NCI-H345 treated with DMSO at 0.1 percent for 48 hours (cell line): Measurements from ENCODE around the gene SH3BGRL2.
"Not testable (repeated sequence)": the region's sequence is repeated elsewhere in the genome, so short reads cannot be mapped to it uniquely, and the experiment has no call there.

Source experiments
- DNase-seq: peaks from one replicate; lab custom pipeline; 2025; ENCODE audit not compliant: unreplicated experiment; lab: John Stamatoyannopoulos, UW

Gene SH3BGRL2

DNA sequence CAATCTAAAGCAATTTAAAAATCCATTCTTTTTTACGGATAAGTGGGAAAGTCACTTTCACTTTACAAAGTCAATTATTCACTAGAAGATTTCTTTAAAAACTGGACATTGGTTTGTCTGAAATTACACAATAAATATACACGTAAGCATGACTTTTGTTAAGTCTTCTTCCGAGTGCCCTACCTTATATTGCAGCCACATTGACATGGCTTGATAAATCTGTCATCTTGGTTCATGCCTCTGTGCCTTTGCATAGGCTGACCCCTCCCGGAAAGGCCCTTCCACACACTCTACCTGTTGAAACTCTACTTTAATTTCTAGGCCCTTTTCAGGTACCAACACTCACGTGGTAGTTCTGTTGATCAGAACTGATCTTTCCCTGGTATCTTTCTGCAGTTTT is 104.1 kb downstream of the SH3BGRL2 start:
- no peak for DNase-seq

DNA sequence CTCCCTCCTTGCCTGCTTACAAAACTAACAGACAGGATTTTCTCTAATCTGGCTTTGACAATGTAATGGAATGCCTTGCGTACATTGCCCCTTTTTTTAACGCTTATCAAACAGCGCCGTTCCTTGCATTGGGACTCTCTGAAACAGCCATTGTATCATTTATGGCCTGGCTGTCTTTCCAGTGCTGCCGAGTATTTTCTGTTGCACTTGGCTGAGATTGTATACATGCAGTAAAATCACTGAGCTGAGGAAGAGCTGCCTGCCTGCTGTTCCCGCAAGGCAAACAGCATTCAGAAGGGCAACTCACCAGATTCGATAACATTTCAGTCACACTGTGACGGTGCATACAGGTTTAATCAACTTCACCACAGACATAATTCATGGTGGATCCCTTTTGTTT is 106.0 kb downstream of the SH3BGRL2 start:
- peak; percentile 62 for DNase-seq

DNA sequence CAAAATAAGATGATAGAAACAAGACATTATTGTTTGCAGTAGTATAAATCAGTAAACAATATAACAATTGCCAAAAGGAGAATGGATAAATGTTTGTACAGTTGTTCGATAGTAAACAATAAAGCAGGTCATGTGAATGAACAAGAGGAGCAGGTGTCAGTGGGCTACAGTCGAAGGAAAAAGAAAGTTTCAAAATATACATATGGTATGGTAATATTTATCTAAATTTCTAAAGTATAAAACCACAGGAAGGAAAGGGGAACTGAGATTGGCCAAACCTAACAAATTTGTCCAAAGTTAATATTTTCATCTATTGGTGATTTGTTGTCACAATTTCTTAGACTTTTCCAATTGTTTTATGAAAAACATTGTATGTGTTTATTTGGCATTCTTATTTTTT is 110.9 kb downstream of the SH3BGRL2 start:
- DNase-seq: no peak

DNA sequence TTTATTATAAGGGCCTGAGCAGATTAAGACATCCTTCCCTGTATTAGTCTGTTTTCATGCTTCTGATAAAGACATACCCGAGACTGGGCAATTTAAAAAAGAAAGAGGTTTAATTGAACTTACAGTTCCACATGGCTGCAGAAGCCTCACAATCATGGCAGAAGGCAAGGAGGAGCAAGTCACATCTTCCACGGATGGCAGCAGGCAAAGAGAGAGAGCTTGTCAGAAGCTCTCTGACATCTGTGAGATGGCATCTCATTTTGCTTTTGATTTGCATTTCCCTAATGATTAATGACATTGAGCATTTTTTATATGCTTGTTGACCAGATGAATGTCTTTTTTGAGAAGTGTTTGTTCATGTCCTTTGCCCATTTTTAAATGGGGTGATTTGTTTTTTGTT is 114.2 kb downstream of the SH3BGRL2 start:
- not testable (repeated sequence) for DNase-seq

DNA sequence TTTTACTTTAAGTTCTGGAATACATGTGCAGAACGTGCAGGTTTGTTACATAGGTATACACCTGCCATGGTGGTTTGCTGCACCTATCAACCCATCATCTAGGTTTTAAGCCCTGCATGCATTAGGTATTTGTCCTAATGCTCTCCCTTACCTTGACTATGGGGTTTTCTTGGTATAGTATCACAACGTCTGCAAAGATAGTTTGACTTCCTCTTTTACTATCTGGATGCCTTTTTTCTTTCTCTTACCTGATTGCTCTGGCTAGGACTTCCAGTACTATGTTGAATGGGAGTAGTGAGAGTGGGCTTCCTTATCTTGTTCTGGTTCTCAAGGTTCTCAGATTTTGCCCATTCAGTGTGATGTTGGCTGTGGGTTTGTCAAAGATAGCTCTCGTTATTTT is 115.2 kb downstream of the SH3BGRL2 start:
- not testable (repeated sequence) for DNase-seq

DNA sequence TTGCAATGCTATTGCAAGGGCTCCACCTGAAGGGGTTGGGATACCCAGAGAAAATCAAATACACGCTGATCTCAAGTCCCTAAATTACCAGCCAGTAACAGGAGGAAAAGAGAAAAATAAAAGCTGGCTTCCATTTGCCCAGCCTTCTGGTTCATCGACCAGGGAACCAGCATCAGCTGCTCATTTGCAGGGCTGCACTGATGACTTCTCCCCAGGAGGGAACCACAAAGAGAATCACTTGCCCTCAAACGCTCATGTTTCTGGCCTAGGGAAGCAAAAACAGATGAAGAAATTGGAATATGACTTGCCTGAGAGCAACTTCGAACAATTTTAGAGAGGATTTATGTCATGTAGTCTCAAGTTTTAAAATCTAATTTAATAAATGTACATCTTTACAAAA is 119.7 kb downstream of the SH3BGRL2 start:
- DNase-seq: no peak
